PC-3 (cell line): Measurements from ENCODE around the gene IQSEC1. TPM values are rescaled to one million over a fixed set of nuclear protein-coding genes. Genes with fewer than 3 reads are reported as not detected.

Source experiments
- ATAC-seq: fragments of 200-7000 bp; cut with Tn5 transposase; 2 replicates; pipeline ENCODE4 v1.9.1; 2020; ENCODE audit warnings: mild to moderate bottlenecking, moderate library complexity
- BruUV-seq: library from RNA; stranded (reverse); fragments of 400-500 nt; replicated peaks from 2 replicates; lab custom pipeline; 2021; lab: Mats Ljungman, UMichigan
- CTCF ChIA-PET: fragments of 300-600 bp; sonication (Branson Sonifier 250); formaldehyde crosslinking; loops from one replicate; lab custom pipeline; 2022; ENCODE audit warnings: antibody characterized with exemption; lab: Charles Lee
- POLR2A ChIA-PET: fragments of 300-600 bp; sonication (Branson Sonifier 250); formaldehyde crosslinking; loops from one replicate; lab custom pipeline; 2022; ENCODE audit warnings: antibody characterized with exemption; ENCODE audit not compliant: unreplicated experiment; lab: Charles Lee
- DNase-seq: peaks from one replicate; pipeline ENCODE4 v3.0.0-alpha.2; 2015
- H2AFZ ChIP-seq: fragments of 300-600 bp; sonication (generic); 2 replicates; pipeline ENCODE4 v1.6.0; 2016; ENCODE audit warnings: antibody characterized with exemption, low read length
- H3F3A ChIP-seq: fragments of 300-600 bp; sonication (generic); one replicate; pipeline ENCODE4 v1.6.0; 2017; ENCODE audit warnings: antibody characterized with exemption, low read length, control low read depth, mild to moderate bottlenecking; ENCODE audit not compliant: unreplicated experiment
- H3K27ac ChIP-seq: fragments of 300-600 bp; sonication (generic); 2 replicates; pipeline ENCODE4 v1.5.1; 2016; ENCODE audit warnings: mild to moderate bottlenecking, low read length
- H3K27me3 ChIP-seq: fragments of 300-600 bp; sonication (generic); 2 replicates; pipeline ENCODE4 v1.6.1; 2016; ENCODE audit warnings: low read length, mixed read lengths
- H3K36me3 ChIP-seq: fragments of 300-600 bp; sonication (generic); 2 replicates; pipeline ENCODE4 v1.6.1; 2016; ENCODE audit warnings: low read depth, mixed run types, low read length, mixed read lengths
- H3K4me1 ChIP-seq: fragments of 300-600 bp; sonication (generic); 2 replicates; pipeline ENCODE4 v1.5.1; 2016; ENCODE audit warnings: low read length; ENCODE audit not compliant: insufficient read depth
- H3K4me2 ChIP-seq: fragments of 300-600 bp; sonication (generic); 2 replicates; pipeline ENCODE4 v1.6.0; 2016; ENCODE audit warnings: low read length
- H3K4me3 ChIP-seq: fragments of 300-600 bp; sonication (generic); 2 replicates; pipeline ENCODE4 v1.5.1; 2016; ENCODE audit warnings: mild to moderate bottlenecking, low read length, mixed read lengths
- H3K79me2 ChIP-seq: fragments of 300-600 bp; sonication (generic); 2 replicates; pipeline ENCODE4 v1.6.1; 2017; ENCODE audit warnings: low read length, mixed read lengths
- H3K9ac ChIP-seq: fragments of 300-600 bp; sonication (generic); 2 replicates; pipeline ENCODE4 v1.6.0; 2016; ENCODE audit warnings: mild to moderate bottlenecking, low read length
- H3K9me2 ChIP-seq: fragments of 300-600 bp; sonication (generic); replicated peaks from 2 replicates; pipeline ENCODE4 v1.6.1; 2016; ENCODE audit warnings: mixed run types, low read length, mixed read lengths
- H3K9me3 ChIP-seq: fragments of 300-600 bp; sonication (generic); 2 replicates; pipeline ENCODE4 v1.6.1; 2016; ENCODE audit warnings: low read length, mixed read lengths
- H4K20me1 ChIP-seq: fragments of 300-600 bp; sonication (generic); 2 replicates; pipeline ENCODE4 v1.6.1; 2016; ENCODE audit warnings: low read length, mixed read lengths
- CTCF ChIP-seq: fragments of 300-600 bp; sonication (generic); conservative IDR thresholded peaks from 2 replicates; pipeline ENCODE4 v1.5.1; 2017; ENCODE audit warnings: antibody characterized with exemption, low read depth, mild to moderate bottlenecking, low read length
- EZH2 ChIP-seq: fragments of 300-600 bp; sonication (generic); IDR thresholded peaks from one replicate; pipeline ENCODE4 v1.6.1; 2017; ENCODE audit warnings: antibody characterized with exemption, mild to moderate bottlenecking, low read length; ENCODE audit not compliant: unreplicated experiment
- EZH2phosphoT487 ChIP-seq: fragments of 300-600 bp; sonication (generic); IDR thresholded peaks from 2 replicates; pipeline ENCODE4 v1.6.1; 2018; ENCODE audit warnings: mild to moderate bottlenecking, antibody characterized with exemption, low read length, borderline replicate concordance
- intact Hi-C: fragments of 100-400 bp; cut with micrococcal nuclease; formaldehyde crosslinking; loops from 2 replicates; pipeline ENCODE4 v1.9.0; 2023
- total RNA-seq: library from RNA; depleted of rRNA; stranded (reverse); fragments of >200 nt; gene quantifications from 2 replicates; pipeline ENCODE4 v1.2.3, GENCODE V29; 2014

IQSEC1 gene
- total RNA-seq, 1 experiment from 2014 or later, result 37.9 TPM

- Histone ChIP-seq H3K9me3 (no peaks in the 10 kb centered on the region), H3F3A (no peaks in the 10 kb centered on the region), H3K9ac (no peak overlapping the region), H3K79me2 (no peaks in the 10 kb centered on the region), H3K36me3 (no peaks in the 10 kb centered on the region), H3K27me3 (no peaks in the 10 kb centered on the region), H3K27ac (no peak overlapping the region), H3K4me2 (no peak overlapping the region), H3K4me3 (no peak overlapping the region), H2AFZ (no peak overlapping the region), H3K4me1 (0 out of 2 replicates have a peak, but pooled peaks cover 4% of the 10 kb centered on the region), H3K9me2 (no peaks in the 10 kb centered on the region), H4K20me1 (no peaks in the 10 kb centered on the region)
- POLR2A ChIA-PET, result no interaction called here
- no peak for DNase-seq
- CTCF ChIA-PET, result no interaction called here
- BruUV-seq, result no TSS peak
- TF ChIP-seq CTCF (no peak), EZH2 (no peak), EZH2phosphoT487 (no peak)
- no peak for ATAC-seq
- intact Hi-C loops, result no loop called here
These were observed 2.9 kb upstream of the IQSEC1 start for GRCh38 chr3:13075986-13076654.

GRCh38 chr3:13075318-13075717 is 2.1 kb upstream of the IQSEC1 start:
- ChIA-PET CTCF (no interaction called here), POLR2A (no interaction called here)
- no peak overlapping the region for H3K9ac ChIP-seq

More at GRCh38 chr3:13075318-13075717, 2.1 kb upstream of the IQSEC1 start:
- H3K36me3 ChIP-seq, result no peaks in the 10 kb centered on the region
- no peaks in the 10 kb centered on the region for H3K4me1 ChIP-seq
- H3F3A ChIP-seq, result no peaks in the 10 kb centered on the region
- H3K79me2 ChIP-seq, result no peaks in the 10 kb centered on the region
- no peak overlapping the region for H2AFZ ChIP-seq
- no TSS peak for BruUV-seq
- TF ChIP-seq EZH2phosphoT487 (no peak), EZH2 (no peak), CTCF (no peak)
- H3K9me2 ChIP-seq, result no peaks in the 10 kb centered on the region
- H3K27me3 ChIP-seq, result no peaks in the 10 kb centered on the region
- ATAC-seq (no peak), DNase-seq (no peak)
- no peaks in the 10 kb centered on the region for H4K20me1 ChIP-seq
- no peak overlapping the region for H3K27ac ChIP-seq
- H3K4me2 ChIP-seq, result no peak overlapping the region
- no peak overlapping the region for H3K4me3 ChIP-seq
- no peaks in the 10 kb centered on the region for H3K9me3 ChIP-seq
- intact Hi-C loops, result no loop called here
